Colonic mucosa (tissue), 4 donors: Measurements from ENCODE around the gene ARMH2. TPM values are rescaled to one million over a fixed set of nuclear protein-coding genes. Genes with fewer than 3 reads are reported as not detected.

Experiments
- DNase-seq: peaks from one replicate; pipeline ENCODE4 v3.0.0-alpha.2; 2020
- H3K27ac ChIP-seq: fragments of 200-600 bp; one replicate; pipeline ENCODE4 v1.8.0; 2021
- H3K27me3 ChIP-seq: fragments of 200-600 bp; one replicate; pipeline ENCODE4 v1.8.0; 2021
- H3K36me3 ChIP-seq: fragments of 200-600 bp; one replicate; pipeline ENCODE4 v1.8.0; 2021
- H3K4me1 ChIP-seq: fragments of 200-600 bp; one replicate; pipeline ENCODE4 v1.8.0; 2021; ENCODE audit warnings: mild to moderate bottlenecking
- H3K4me3 ChIP-seq: fragments of 200-600 bp; one replicate; pipeline ENCODE4 v1.8.0; 2021
- H3K9ac ChIP-seq, 2 donors: one replicate each; pipeline ENCODE4 v1.7.0; 2013; ENCODE audit warnings: control low read depth in 2 of 2, low read depth in 2 of 2, low read length in 2 of 2
- H3K9me3 ChIP-seq: fragments of 200-600 bp; one replicate; pipeline ENCODE4 v1.8.0; 2021
- CTCF ChIP-seq: fragments of 200-600 bp; IDR thresholded peaks from one replicate; pipeline ENCODE4 v1.8.0; 2022; ENCODE audit warnings: antibody characterized with exemption, mild to moderate bottlenecking
- intact Hi-C: fragments of 100-400 bp; cut with DNase I; formaldehyde crosslinking; loops from one replicate; pipeline ENCODE4 v1.14.1; 2022
- total RNA-seq, 2 donors: library from RNA; stranded (reverse); fragmentation: NEBNext Ultra II Directional in 1 of 2; extraction: Animal tissue kit (Norgen Biotek cat#: 25700) in 1 of 2; gene quantifications; one replicate each; pipeline ENCODE4 v1.2.1, GENCODE V29; 2021
- donor health status: healthy.
- donor health status: DM: no; HTN: no; CAD: no.
- donor health status: DM: no; HTN: no; CAD: no.

Gene ARMH2
- total RNA-seq, 2 donors from 2014 or later, result not detected

DNA sequence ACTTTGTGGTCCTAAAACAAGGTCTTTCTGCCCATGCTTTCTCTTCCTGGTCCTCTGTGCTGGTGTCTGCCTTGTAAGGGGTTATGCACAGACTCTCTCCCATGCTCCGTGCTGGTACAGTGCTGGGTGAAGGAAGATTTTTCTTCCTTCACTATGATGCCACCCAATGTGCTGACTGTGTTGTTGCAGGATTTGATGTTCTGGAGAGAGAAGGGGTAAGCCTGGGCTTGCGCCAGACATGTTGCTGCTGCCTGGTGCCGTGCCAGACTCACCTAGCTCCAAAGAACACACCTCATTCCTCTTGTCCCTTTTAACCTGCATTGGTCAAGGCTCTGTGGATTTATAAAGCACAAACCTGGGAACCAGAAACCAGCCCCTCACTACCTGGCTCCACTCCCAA lies 28.4 kb upstream of the ARMH2 start:
- no peaks in the 10 kb centered on the region for H3K9me3 ChIP-seq
- no peak overlapping the region for H3K4me3 ChIP-seq
- no peak overlapping the region for H3K9ac ChIP-seq
- intact Hi-C loops, result no loop called here
- TF ChIP-seq CTCF, result no peak
- H3K27me3 ChIP-seq, result no peaks in the 10 kb centered on the region
- H3K36me3 ChIP-seq, result no peaks in the 10 kb centered on the region
- H3K27ac ChIP-seq, result no peak overlapping the region
- H3K4me1 ChIP-seq, result no peaks in the 10 kb centered on the region
- DNase-seq, result no peak

GRCh38 chr6:24825130-24825630 lies 26.5 kb upstream of the ARMH2 start:
- intact Hi-C loops, result no loop called here
- Histone ChIP-seq H3K9me3 (no peaks in the 10 kb centered on the region), H3K4me3 (no peak overlapping the region), H3K9ac (no peak overlapping the region), H3K36me3 (no peaks in the 10 kb centered on the region), H3K27ac (no peak overlapping the region), H3K27me3 (no peaks in the 10 kb centered on the region), H3K4me1 (no peaks in the 10 kb centered on the region)
- no peak for TF ChIP-seq CTCF
- DNase-seq, result no peak

GRCh38 chr6:24824142-24824938 lies 25.6 kb upstream of the ARMH2 start:
- Histone ChIP-seq H3K36me3 (no peaks in the 10 kb centered on the region), H3K9me3 (no peaks in the 10 kb centered on the region), H3K27ac (no peak overlapping the region), H3K4me1 (no peaks in the 10 kb centered on the region), H3K27me3 (no peaks in the 10 kb centered on the region), H3K4me3 (no peak overlapping the region), H3K9ac (no peak overlapping the region)
- intact Hi-C loops, result no loop called here
- DNase-seq, result no peak
- no peak for TF ChIP-seq CTCF

GRCh38 chr6:24823185-24823584 lies 24.5 kb upstream of the ARMH2 start:
- no peak overlapping the region for H3K4me3 ChIP-seq
- H3K9ac ChIP-seq, result no peak overlapping the region
- intact Hi-C loops, result no loop called here
- no peak for TF ChIP-seq CTCF
- no peak for DNase-seq
- no peaks in the 10 kb centered on the region for H3K36me3 ChIP-seq
- no peak overlapping the region for H3K27ac ChIP-seq
- H3K9me3 ChIP-seq, result no peaks in the 10 kb centered on the region
- H3K27me3 ChIP-seq, result no peaks in the 10 kb centered on the region
- H3K4me1 ChIP-seq, result no peaks in the 10 kb centered on the region

DNA sequence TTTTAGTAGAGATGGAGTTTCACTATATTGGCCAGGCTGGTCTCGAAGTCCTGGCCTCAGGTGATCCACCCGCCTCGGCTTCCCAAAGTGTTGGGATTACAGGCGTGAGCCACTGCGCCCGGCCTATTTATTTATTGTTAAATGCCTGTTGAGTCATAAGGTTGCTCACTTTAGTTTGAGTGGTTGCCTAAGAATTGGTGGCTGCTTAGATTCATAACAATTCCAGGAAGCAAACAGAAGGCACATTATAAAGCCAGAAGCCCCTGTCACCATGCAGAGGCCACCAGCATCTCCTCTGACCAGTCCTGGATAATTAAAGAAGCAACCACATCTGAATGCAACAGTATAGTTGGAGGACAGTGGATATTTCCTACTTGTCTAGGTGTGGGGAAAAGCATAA lies 24.0 kb upstream of the ARMH2 start:
- no peaks in the 10 kb centered on the region for H3K36me3 ChIP-seq
- H3K4me3 ChIP-seq, result no peak overlapping the region
- no peaks in the 10 kb centered on the region for H3K4me1 ChIP-seq
- TF ChIP-seq CTCF, result no peak
- no peaks in the 10 kb centered on the region for H3K27me3 ChIP-seq
- intact Hi-C loops, result no loop called here
- no peak for DNase-seq
- no peak overlapping the region for H3K9ac ChIP-seq
- no peaks in the 10 kb centered on the region for H3K9me3 ChIP-seq
- no peak overlapping the region for H3K27ac ChIP-seq
